Gastrocnemius medialis (tissue), 4 donors: ENCODE measurements around the gene PNMA3. TPM values are rescaled to one million over a fixed set of nuclear protein-coding genes. Genes with fewer than 3 reads are reported as not detected.
"Not testable (repeated sequence)": the region's sequence is repeated elsewhere in the genome, so short reads cannot be mapped to it uniquely, and the experiment has no call there.

Experiments
- ATAC-seq, 2 donors: fragments of 150-250 bp; one replicate each; pipeline ENCODE4 v1.9.1; 2016
- DNase-seq, 2 donors: peaks; one replicate each; pipeline ENCODE4 v3.0.0-alpha.2; 2019
- H3K27ac ChIP-seq, 4 donors: fragments of 200-600 bp; sonication (generic); 1 replicate in 1 of 4; 2 replicates in 3 of 4; pipeline ENCODE4 v1.5.1; 2016 to 2018; ENCODE audit warnings: mild to moderate bottlenecking in 2 of 4, moderate library complexity in 1 of 4
- H3K27me3 ChIP-seq, 3 donors: fragments of 200-600 bp; sonication (generic) in 2 of 3; 1 replicate in 1 of 3; 2 replicates in 2 of 3; pipeline versions ENCODE4 v1.5.1 to v1.6.0; 2016 to 2019; ENCODE audit warnings: mild to moderate bottlenecking in 1 of 3, moderate library complexity in 1 of 3
- H3K36me3 ChIP-seq, 2 donors: fragments of 200-600 bp; sonication (generic) in 1 of 2; one replicate each; pipeline ENCODE4 v1.5.1; 2017 to 2018
- H3K4me1 ChIP-seq, 2 donors: fragments of 200-600 bp; sonication (generic) in 1 of 2; one replicate each; pipeline ENCODE4 v1.5.1; 2016 to 2017; ENCODE audit warnings: mild to moderate bottlenecking in 2 of 2
- H3K4me3 ChIP-seq, 4 donors: fragments of 200-600 bp; sonication (generic) in 3 of 4; 1 replicate in 1 of 4; 2 replicates in 3 of 4; pipeline ENCODE4 v1.5.1; 2016 to 2019; ENCODE audit warnings: mild to moderate bottlenecking in 2 of 4
- H3K9me3 ChIP-seq, 3 donors: fragments of 200-600 bp; sonication (generic) in 2 of 3; 1 replicate in 1 of 3; 2 replicates in 2 of 3; pipeline ENCODE4 v1.5.1; 2016 to 2019
- POLR2A ChIP-seq, 2 donors: fragments of 450-650 bp; IDR thresholded peaks; one replicate each; pipeline ENCODE4 v1.6.1; 2017; ENCODE audit warnings: antibody characterized with exemption in 2 of 2, mild to moderate bottlenecking in 2 of 2, moderate library complexity in 2 of 2
- in situ Hi-C, 4 donors: fragments of 200-750 bp; cut with MboI; loops; one replicate each; pipeline versions ENCODE4 v1.15.0 to v1.8.0; 2017; ENCODE audit warnings: low sequenced_read_pairs in 4 of 4
- intact Hi-C: fragments of 100-400 bp; cut with DNase I; formaldehyde crosslinking; loops from one replicate; pipeline ENCODE4 v1.15.1; 2023; ENCODE audit warnings: low total_unique reads
- total RNA-seq, 4 donors: library from RNA; depleted of rRNA; stranded (reverse); fragments of >200 nt; gene quantifications; one replicate each; pipeline versions ENCODE4 v1.1.0 to v1.2.3, GENCODE V29; 2016
- TF ChIP-seq, protein P1 (sequence below), 5 experiments: fragments of 450-650 bp in 3 of 5; fragments of 200-600 bp in 2 of 5; sonication (generic) in 2 of 5; IDR thresholded peaks in 4 of 5; conservative IDR thresholded peaks in 1 of 5; 1 replicate in 4 of 5; 2 replicates in 1 of 5; pipeline ENCODE4 v1.5.1; 2016 to 2019; ENCODE audit warnings: antibody characterized with exemption in 5 of 5, mild to moderate bottlenecking in 3 of 5, moderate library complexity in 3 of 5

Gene PNMA3
- total RNA-seq, 4 donors from 2014 or later = not detected

GRCh38 chrX:153061732-153062131 lies 5.5 kb downstream of the PNMA3 start:
- TF ChIP-seq, protein P1, sequence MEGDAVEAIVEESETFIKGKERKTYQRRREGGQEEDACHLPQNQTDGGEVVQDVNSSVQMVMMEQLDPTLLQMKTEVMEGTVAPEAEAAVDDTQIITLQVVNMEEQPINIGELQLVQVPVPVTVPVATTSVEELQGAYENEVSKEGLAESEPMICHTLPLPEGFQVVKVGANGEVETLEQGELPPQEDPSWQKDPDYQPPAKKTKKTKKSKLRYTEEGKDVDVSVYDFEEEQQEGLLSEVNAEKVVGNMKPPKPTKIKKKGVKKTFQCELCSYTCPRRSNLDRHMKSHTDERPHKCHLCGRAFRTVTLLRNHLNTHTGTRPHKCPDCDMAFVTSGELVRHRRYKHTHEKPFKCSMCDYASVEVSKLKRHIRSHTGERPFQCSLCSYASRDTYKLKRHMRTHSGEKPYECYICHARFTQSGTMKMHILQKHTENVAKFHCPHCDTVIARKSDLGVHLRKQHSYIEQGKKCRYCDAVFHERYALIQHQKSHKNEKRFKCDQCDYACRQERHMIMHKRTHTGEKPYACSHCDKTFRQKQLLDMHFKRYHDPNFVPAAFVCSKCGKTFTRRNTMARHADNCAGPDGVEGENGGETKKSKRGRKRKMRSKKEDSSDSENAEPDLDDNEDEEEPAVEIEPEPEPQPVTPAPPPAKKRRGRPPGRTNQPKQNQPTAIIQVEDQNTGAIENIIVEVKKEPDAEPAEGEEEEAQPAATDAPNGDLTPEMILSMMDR (IDR thresholded peaks at IDR 0.05 in 4 of 5, conservative IDR thresholded peaks at IDR 0.05 in 1 of 5) = no peak
- no peak for TF ChIP-seq POLR2A (IDR thresholded peaks at IDR 0.05)
- intact Hi-C loops (no loop called here), in situ Hi-C loops (no loop called here)
- no peaks in the 10 kb centered on the region for H3K9me3 ChIP-seq
- H3K4me3 ChIP-seq = no peak overlapping the region
- no peaks in the 10 kb centered on the region for H3K36me3 ChIP-seq
- DNase-seq = no peak
- no peak overlapping the region for H3K27ac ChIP-seq
- ATAC-seq = no peak
- H3K27me3 ChIP-seq = peaks cover 0 to 13% (median 8%) of the 10 kb centered on the region in 3 donors
- no peaks in the 10 kb centered on the region for H3K4me1 ChIP-seq

DNA sequence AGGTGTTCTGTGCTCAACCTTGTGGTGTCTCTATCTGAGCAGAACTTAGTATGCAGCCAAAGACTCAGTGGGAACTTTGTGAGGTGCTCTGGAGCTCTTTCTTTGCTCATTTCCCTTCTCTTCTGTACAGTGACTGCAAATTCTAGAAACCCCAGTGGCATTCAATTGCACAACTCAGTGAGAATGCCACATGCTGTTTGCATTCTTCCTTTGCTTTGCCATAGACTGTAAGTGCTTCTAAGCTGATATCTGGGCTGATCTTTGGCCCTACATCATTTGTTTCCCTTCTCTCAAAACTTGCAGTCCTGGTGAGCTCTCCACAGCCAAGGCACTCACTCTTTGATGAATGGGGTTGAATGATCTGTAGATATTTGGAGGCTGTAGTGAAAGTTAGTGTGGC lies 7.0 kb downstream of the PNMA3 start:
- Histone ChIP-seq H3K4me3 (no peak overlapping the region), H3K9me3 (no peaks in the 10 kb centered on the region), H3K27me3 (no peaks in the 10 kb centered on the region), H3K4me1 (no peaks in the 10 kb centered on the region), H3K27ac (no peak overlapping the region), H3K36me3 (no peaks in the 10 kb centered on the region)
- DNase-seq (no peak), ATAC-seq (no peak)
- TF ChIP-seq, protein P1 (IDR thresholded peaks at IDR 0.05 in 4 of 5, conservative IDR thresholded peaks at IDR 0.05 in 1 of 5) = no peak
- in situ Hi-C loops = no loop called here
- intact Hi-C loops = no loop called here

GRCh38 chrX:153064061-153064460 lies 7.8 kb downstream of the PNMA3 start:
- intact Hi-C loops (no loop called here), in situ Hi-C loops (no loop called here)
- H3K36me3 ChIP-seq = no peaks in the 10 kb centered on the region
- no peak for DNase-seq
- H3K27ac ChIP-seq = no peak overlapping the region
- no peaks in the 10 kb centered on the region for H3K9me3 ChIP-seq
- no peaks in the 10 kb centered on the region for H3K4me1 ChIP-seq
- H3K27me3 ChIP-seq = no peaks in the 10 kb centered on the region
- ATAC-seq = no peak
- TF ChIP-seq POLR2A (IDR thresholded peaks at IDR 0.05) = no peak
- TF ChIP-seq, protein P1 (IDR thresholded peaks at IDR 0.05 in 4 of 5, conservative IDR thresholded peaks at IDR 0.05 in 1 of 5) = no peak
- no peak overlapping the region for H3K4me3 ChIP-seq

DNA sequence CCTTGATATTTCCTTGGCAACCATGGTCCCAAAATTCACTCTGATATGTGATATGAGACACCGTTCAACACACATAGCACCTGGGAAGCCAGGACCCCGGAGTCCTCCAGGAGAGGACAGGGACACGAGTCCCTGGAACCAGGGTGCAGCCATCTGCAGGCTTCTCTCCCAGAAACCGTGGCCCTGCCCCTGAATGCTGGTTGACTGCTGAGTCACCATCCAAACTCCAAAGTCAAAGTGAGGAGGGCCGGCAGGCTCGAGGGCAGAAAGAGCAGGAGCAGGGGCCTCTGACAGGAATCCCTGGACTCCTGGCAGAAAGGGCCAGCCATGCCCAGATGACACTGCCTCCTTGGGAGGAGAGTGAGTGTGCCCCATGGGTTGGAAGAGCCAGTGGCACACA lies 9.1 kb downstream of the PNMA3 start:
- no peak for ATAC-seq
- Histone ChIP-seq H3K9me3 (no peaks in the 10 kb centered on the region), H3K36me3 (no peaks in the 10 kb centered on the region), H3K27ac (no peak overlapping the region), H3K4me3 (no peak overlapping the region), H3K27me3 (no peaks in the 10 kb centered on the region), H3K4me1 (no peaks in the 10 kb centered on the region)
- TF ChIP-seq, protein P1 (IDR thresholded peaks at IDR 0.05 in 4 of 5, conservative IDR thresholded peaks at IDR 0.05 in 1 of 5) = no peak
- no peak for TF ChIP-seq POLR2A (IDR thresholded peaks at IDR 0.05)
- in situ Hi-C loops (no loop called here), intact Hi-C loops (no loop called here)
- DNase-seq = no peak

DNA sequence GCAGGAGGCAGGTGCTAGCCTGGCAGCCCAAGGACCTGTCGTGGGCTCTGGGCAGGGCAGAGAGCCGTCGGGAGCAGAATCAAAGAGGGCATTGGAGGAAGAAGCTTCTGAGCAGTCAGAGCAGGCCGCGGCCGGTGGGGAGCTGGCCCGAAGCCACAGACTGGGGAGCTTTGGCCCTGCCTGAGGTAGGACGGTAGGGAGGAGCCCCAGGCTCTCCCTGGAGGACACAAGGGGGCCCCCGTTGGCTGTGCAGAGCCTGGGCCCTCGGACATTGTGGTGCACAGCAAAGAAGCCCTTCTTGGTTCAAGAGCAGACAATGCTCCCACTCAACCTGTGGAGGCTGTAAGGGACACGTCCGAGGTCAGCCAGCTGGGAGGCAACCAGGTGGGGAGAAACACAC lies 10.1 kb downstream of the PNMA3 start:
- in situ Hi-C loops, intact Hi-C loops, H3K4me1 ChIP-seq, H3K9me3 ChIP-seq, H3K4me3 ChIP-seq, H3K36me3 ChIP-seq, H3K27ac ChIP-seq, DNase-seq, ATAC-seq, H3K27me3 ChIP-seq: not testable (repeated sequence)

GRCh38 chrX:153071909-153072583 lies 15.8 kb downstream of the PNMA3 start, which contains the start of gene PNMA6A:
Gene PNMA6A (plus strand): TSS chrX:153072454. CDS start chrX:153073063, 609 bp downstream.
- H3K36me3 ChIP-seq, intact Hi-C loops, H3K27ac ChIP-seq, H3K9me3 ChIP-seq, H3K4me1 ChIP-seq, H3K4me3 ChIP-seq, H3K27me3 ChIP-seq, in situ Hi-C loops, DNase-seq, ATAC-seq: not testable (repeated sequence)

DNA sequence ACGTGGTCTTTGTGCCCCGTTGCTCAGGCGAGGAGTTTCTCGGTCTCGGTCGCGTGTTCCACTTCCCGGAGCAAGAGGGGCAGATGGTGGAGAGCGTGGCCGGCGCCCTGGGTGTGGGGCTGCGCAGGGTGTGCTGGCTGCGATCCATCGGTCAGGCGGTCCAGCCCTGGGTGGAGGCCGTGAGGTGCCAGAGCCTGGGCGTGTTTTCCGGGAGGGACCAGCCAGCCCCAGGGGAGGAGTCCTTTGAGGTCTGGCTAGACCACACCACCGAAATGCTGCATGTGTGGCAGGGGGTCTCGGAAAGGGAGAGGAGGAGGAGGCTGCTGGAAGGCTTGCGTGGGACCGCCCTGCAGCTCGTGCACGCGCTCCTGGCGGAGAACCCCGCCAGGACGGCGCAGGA lies 17.1 kb downstream of the PNMA3 start:
- H3K27me3 ChIP-seq, H3K36me3 ChIP-seq, H3K4me1 ChIP-seq, H3K4me3 ChIP-seq, H3K27ac ChIP-seq, intact Hi-C loops, ATAC-seq, DNase-seq, H3K9me3 ChIP-seq, in situ Hi-C loops: not testable (repeated sequence)
